IMR-90 (cell line): Measurements from ENCODE around the gene STAMBPL1.

Source experiments
- CTCF ChIP-seq: conservative IDR thresholded peaks from 2 replicates; pipeline ENCODE4 v1.5.1; 2012; ENCODE audit warnings: mild to moderate bottlenecking, low read depth, low read length, improper control_type of control experiment
- ELK1 ChIP-seq: fragments of 150-350 bp; IDR thresholded peaks from 2 replicates; pipeline ENCODE4 v1.6.1; 2016; ENCODE audit warnings: low read depth, mild to moderate bottlenecking, low read length, moderate library complexity, borderline replicate concordance
- MAFK ChIP-seq: IDR thresholded peaks from 2 replicates; pipeline ENCODE4 v1.6.1; 2012; ENCODE audit warnings: low read depth, low read length, improper control_type of control experiment
- MAZ ChIP-seq: IDR thresholded peaks from 2 replicates; pipeline ENCODE4 v1.6.1; 2012; ENCODE audit warnings: low read depth, mild to moderate bottlenecking, low read length, improper control_type of control experiment, moderate library complexity, borderline replicate concordance
- NFE2L2 ChIP-seq: fragments of 150-350 bp; IDR thresholded peaks from 2 replicates; pipeline ENCODE4 v1.6.1; 2016; ENCODE audit warnings: low read depth, mild to moderate bottlenecking, low read length
- POLR2A ChIP-seq: IDR thresholded peaks from 2 replicates; pipeline ENCODE4 v1.6.1; 2012; ENCODE audit warnings: mild to moderate bottlenecking, low read depth, low read length
- RAD21 ChIP-seq: IDR thresholded peaks from 2 replicates; pipeline ENCODE4 v1.6.1; 2012; ENCODE audit warnings: low read length, improper control_type of control experiment
- RFX5 ChIP-seq: IDR thresholded peaks from 2 replicates; pipeline ENCODE4 v1.8.0; 2012; ENCODE audit warnings: low read depth, mild to moderate bottlenecking, low read length, moderate library complexity
- SMC3 ChIP-seq: fragments of 150-350 bp; IDR thresholded peaks from 2 replicates; pipeline ENCODE4 v1.6.1; 2016; ENCODE audit warnings: low read depth, mild to moderate bottlenecking, antibody characterized with exemption, low read length, moderate library complexity
- USF2 ChIP-seq: fragments of 150-350 bp; IDR thresholded peaks from 2 replicates; pipeline ENCODE4 v1.6.1; 2017; ENCODE audit warnings: mild to moderate bottlenecking, antibody characterized with exemption, low read length, low read depth

- TF ChIP-seq SMC3 (no peak), USF2 (no peak), POLR2A (no peak), CTCF (no peak), MAZ (no peak), ELK1 (no peak), RFX5 (no peak), MAFK (no peak), RAD21 (no peak), NFE2L2 (no peak)
Observed at GRCh38 chr10:88908194-88908593, 28.1 kb downstream of the STAMBPL1 start.
